ENCODE data around the gene OXTR. TPM values are rescaled to one million over a fixed set of nuclear protein-coding genes. Genes with fewer than 3 reads are reported as not detected.

The OXTR gene
- total and polyA plus RNA-seq, 2 of the 13 experiments (the other 11 are each of a cell fraction or from before 2014, with no cell fraction given) = 0.36 to 0.95 TPM

DNA sequence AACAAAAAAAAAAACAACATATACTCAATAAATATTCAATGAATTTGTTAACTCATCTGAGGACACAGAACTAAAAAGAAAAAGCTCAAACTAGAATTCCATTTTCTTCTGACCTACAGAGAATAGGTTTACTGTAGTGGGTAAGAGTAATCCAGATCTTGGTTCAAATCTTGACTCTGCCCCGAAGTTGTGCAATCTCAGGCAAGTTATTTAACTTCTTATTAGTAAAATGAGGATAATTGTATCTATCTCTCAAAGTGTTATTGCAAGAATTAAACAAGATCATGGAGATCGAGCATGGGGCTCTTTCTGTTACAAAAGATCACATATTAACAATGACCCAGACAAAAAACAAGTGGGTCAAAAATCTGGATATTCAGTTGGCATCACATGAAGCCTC lies 41.1 kb upstream of the OXTR start (continued):
- TF ChIP-seq, protein P1, sequence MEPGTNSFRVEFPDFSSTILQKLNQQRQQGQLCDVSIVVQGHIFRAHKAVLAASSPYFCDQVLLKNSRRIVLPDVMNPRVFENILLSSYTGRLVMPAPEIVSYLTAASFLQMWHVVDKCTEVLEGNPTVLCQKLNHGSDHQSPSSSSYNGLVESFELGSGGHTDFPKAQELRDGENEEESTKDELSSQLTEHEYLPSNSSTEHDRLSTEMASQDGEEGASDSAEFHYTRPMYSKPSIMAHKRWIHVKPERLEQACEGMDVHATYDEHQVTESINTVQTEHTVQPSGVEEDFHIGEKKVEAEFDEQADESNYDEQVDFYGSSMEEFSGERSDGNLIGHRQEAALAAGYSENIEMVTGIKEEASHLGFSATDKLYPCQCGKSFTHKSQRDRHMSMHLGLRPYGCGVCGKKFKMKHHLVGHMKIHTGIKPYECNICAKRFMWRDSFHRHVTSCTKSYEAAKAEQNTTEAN (CRISPR knock-in tag; conservative IDR thresholded peaks at IDR 0.05) = no peak
- no peak for TF ChIP-seq ASH2L (IDR thresholded peaks at IDR 0.05; ENCODE audit: insufficient read length, low read depth, low read length)
- TF ChIP-seq HCFC1 (IDR thresholded peaks at IDR 0.05; ENCODE audit: low read depth, low read length) = no peak
- no peak for TF ChIP-seq ZNF839 (CRISPR knock-in tag; IDR thresholded peaks at IDR 0.05; ENCODE audit: borderline replicate concordance)
- TF ChIP-seq IRF2 (CRISPR knock-in tag; IDR thresholded peaks at IDR 0.05) = no peak
- no peak for TF ChIP-seq RFX5 (IDR thresholded peaks at IDR 0.05; ENCODE audit: low read depth, low read length)
- no peak for TF ChIP-seq DPF2 (CRISPR knock-in tag; IDR thresholded peaks at IDR 0.05; ENCODE audit: borderline replicate concordance, low read depth)
- TF ChIP-seq ZSCAN25 (CRISPR knock-in tag; IDR thresholded peaks at IDR 0.05) = no peak
- TF ChIP-seq SPEN (CRISPR knock-in tag; IDR thresholded peaks at IDR 0.05; ENCODE audit: low read depth) = no peak

- Histone ChIP-seq H3K9ac (ENCODE audit: insufficient read depth, low read depth, low read length) (no peak overlapping the region), H3K79me2 (ENCODE audit: insufficient read depth, low read length) (no peaks in the 10 kb centered on the region), H3K27ac (ENCODE audit: extremely low read length, insufficient read depth, low read length) (no peak overlapping the region), H3K27me3 (ENCODE audit: control insufficient read depth in 1 of 2, insufficient read depth in 2 of 2, low read length in 2 of 2) (no peaks in the 10 kb centered on the region), H4K20me1 (ENCODE audit: insufficient read depth, low read length) (no peaks in the 10 kb centered on the region), H3K4me1 (ENCODE audit: insufficient read depth, low read length) (no peaks in the 10 kb centered on the region), H3K4me2 (ENCODE audit: low read depth, low read length) (no peak overlapping the region), H3K36me3 (replicated peaks in 1 of 2; ENCODE audit: control insufficient read depth in 1 of 2, insufficient read depth in 2 of 2, low read length in 2 of 2) (no peaks in the 10 kb centered on the region), H2AFZ (ENCODE audit: low read length) (no peak overlapping the region), H3K9me3 (ENCODE audit: low read length) (no peaks in the 10 kb centered on the region), H3K4me3 (replicated peaks in 1 of 3; ENCODE audit: insufficient read depth in 1 of 3, low read depth in 2 of 3, low read length in 3 of 3) (no peak overlapping the region)
- TF ChIP-seq ZNF17 (CRISPR knock-in tag; IDR thresholded peaks at IDR 0.05) (no peak), ZNF7 (CRISPR knock-in tag; IDR thresholded peaks at IDR 0.05) (0 out of 2 replicates have a peak, but pooled peaks have one; percentile 38)
- ChIA-PET CTCF (ENCODE audit: low intra/inter-chr PET ratio, low total read pairs) (no interaction called here), POLR2A (no interaction called here)
- FAIRE-seq (no peak), ATAC-seq (no peak), DNase-seq (ENCODE audit: low spot score) (no peak)
- intact Hi-C loops (cut with micrococcal nuclease; ENCODE audit: unreplicated experiment) (no loop called here), in situ Hi-C loops (cut with HindIII; ENCODE audit: extremely low pct_ligation_motif_present, low pct_unique_long_range_greater_than_20kb) (no loop called here)
- 81% methylated on average over 2 of the region's 2 CpGs for WGBS (ENCODE audit: low lambda C conversion rate)
- BruUV-seq (replicated peaks) = no TSS peak
Observed at GRCh38 chr3:8805774-8806173, 36.4 kb upstream of the OXTR start.
